NCI-H146 (cell line): ENCODE measurements around the gene MYL7.

Experiments
- DNase-seq: peaks from one replicate; lab custom pipeline; 2025; lab: John Stamatoyannopoulos, UW

MYL7 gene

DNA sequence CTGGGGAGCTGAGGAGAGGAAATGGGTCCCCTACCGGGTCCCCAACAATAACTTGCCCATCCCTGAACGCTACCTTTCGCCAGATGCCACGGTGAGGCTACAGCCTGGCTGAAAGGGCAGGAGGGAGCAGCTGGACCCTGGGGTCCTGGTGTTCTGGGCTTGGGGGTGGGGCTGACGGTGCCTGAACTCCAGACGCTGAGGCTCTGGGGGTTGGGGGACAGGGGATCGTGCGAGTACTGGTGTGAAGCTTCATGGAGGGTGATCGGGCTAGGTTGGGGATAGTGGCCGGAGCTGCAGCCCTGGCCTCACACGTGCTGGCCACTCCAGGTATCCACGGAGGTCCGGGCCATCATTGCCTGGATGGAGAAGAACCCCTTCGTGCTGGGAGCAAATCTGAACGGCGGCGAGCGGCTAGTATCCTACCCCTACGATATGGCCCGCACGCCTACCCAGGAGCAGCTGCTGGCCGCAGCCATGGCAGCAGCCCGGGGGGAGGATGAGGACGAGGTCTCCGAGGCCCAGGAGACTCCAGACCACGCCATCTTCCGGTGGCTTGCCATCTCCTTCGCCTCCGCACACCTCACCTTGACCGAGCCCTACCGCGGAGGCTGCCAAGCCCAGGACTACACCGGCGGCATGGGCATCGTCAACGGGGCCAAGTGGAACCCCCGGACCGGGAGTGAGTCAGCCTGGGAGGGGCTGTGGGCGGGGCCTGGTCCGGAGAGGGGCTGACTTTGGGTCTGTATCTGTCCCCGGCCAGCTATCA lies 28.7 kb downstream of the MYL7 start:
- no peak for DNase-seq

DNA sequence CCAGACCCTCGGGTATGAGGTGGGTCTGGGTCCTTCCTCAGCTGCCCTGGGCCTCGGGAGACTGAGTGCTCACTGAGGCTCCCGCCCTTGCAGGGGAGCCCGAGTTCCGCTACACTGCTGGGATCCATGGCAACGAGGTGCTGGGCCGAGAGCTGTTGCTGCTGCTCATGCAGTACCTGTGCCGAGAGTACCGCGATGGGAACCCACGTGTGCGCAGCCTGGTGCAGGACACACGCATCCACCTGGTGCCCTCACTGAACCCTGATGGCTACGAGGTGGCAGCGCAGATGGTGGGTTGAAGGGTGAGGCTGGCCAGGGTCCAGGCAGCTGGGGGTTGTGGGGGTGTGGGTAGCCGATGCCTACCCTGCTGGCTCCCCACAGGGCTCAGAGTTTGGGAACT lies 29.4 kb downstream of the MYL7 start:
- no peak for DNase-seq

DNA sequence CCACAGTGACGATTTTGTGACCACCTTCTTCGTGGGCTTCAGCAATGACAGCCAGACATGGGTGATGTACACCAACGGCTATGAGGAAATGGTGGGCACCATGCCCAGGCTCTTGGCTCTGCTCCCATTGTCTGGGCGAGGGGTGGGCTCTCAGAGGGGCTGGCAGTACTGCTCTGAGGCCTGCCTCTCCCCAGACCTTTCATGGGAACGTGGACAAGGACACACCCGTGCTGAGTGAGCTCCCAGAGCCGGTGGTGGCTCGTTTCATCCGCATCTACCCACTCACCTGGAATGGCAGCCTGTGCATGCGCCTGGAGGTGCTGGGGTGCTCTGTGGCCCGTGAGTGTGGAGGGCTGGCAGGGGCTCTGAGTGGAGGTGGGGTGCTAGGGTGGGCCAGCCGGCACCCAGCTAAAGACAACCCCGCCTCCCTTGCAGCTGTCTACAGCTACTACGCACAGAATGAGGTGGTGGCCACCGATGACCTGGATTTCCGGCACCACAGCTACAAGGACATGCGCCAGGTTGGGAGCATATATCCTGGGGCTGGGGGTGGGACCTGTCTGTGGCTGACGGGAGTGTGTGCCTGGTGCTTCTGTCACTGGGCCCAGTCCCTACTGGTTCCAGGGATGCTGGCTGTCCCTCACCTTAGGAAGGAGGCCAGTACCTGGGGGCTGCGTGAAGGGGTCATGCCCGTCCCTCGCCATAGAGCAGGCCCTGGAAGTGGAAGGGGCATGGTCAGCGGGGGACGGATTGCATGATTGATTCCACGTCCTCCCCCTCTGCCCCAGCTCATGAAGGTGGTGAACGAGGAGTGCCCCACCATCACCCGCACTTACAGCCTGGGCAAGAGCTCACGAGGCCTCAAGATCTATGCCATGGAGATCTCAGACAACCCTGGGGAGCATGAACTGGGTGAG lies 30.2 kb downstream of the MYL7 start:
- no peak for DNase-seq

DNA sequence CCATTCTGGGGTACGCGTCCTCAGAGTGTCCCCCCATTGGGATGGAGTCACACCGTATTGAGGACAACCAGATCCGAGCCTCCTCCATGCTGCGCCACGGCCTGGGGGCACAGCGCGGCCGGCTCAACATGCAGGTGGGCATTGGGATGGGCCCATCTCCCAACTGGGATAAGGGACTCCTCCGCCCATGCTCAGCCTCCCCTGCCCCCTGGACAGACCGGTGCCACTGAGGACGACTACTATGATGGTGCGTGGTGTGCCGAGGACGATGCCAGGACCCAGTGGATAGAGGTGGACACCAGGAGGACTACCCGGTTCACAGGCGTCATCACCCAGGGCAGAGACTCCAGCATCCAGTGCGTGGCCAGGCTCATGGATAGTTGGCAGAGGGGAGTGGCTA lies 31.1 kb downstream of the MYL7 start:
- no peak for DNase-seq

DNA sequence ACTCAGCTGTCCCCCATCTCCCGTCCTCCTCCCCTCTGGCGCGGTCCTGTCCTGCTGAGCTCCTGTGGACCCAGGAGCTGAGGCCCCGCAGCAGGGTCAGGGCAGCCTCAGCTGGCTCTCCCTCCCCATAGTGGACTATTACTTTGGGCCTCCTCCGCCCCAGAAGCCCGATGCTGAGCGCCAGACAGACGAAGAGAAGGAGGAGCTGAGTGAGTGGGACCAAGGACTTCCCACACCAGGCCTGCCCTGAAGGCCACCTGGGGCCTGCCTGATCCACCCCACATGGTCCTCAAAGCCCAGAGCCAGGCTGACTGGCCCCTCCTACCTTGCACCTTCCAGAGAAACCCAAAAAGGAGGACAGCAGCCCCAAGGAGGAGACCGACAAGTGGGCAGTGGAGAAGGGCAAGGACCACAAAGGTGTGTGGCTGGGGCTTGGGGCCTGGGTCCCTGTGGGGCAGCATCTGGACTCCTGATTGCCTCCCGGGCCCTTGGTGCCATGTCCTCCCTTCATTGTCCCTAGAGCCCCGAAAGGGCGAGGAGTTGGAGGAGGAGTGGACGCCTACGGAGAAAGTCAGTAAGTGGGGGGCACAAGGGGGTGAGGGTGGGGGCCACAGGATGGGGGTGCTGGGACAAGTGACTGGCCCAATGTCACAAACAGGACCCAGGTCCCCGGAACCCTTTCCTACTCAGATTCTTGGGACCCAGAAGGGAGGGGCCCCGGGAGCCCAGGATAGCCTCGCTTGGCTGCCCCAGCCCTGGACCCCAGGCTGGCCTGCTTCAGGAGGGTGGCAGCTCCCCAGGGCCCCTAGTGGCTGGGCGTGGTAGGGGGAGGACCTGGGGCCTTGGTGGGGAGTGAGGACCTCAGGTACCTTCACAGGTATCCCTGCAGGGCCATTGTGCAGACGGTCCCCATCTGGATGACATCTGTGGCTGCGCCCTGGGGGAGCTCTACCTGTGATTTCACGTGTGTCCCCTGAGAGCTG lies 32.1 kb downstream of the MYL7 start:
- no peak for DNase-seq

DNA sequence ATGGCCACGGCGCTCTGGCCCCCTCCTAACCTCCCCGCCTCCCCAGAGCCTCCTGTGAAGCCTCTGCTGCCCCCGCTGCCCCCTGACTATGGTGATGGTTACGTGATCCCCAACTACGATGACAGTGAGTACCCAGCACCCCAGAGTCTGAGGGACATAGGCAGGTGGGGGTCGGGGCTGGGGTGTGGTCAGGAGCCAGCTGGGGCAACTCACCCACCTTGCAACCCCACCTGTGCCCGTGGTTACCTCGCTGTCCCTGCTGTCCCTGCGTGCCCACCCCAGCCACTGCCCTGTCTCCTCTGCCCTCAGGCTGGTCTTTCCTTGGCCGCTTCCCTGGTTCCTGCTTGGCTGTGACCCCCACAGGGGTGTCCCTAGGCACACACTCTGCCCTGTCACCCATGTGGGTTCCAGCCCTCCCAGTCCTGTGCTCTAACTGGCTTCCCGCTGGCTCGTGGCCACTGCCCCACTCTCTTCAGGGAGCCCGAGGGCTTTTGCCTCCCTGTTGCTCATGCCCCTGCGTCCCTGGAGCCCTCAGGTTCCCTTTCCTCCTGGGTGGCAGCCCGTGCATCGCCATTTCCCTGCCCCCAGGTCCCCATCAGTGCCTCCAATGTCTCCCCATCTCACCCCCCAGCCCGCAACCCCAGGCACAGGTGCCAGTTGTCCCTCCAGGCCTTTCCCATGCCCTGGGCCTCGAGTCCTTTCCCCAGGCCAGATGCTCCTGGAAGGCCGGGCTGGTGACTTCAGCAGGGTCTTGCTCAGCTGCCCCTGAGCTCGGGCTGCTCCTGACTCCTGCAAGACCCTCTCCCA lies 33.0 kb downstream of the MYL7 start:
- no peak for DNase-seq

DNA sequence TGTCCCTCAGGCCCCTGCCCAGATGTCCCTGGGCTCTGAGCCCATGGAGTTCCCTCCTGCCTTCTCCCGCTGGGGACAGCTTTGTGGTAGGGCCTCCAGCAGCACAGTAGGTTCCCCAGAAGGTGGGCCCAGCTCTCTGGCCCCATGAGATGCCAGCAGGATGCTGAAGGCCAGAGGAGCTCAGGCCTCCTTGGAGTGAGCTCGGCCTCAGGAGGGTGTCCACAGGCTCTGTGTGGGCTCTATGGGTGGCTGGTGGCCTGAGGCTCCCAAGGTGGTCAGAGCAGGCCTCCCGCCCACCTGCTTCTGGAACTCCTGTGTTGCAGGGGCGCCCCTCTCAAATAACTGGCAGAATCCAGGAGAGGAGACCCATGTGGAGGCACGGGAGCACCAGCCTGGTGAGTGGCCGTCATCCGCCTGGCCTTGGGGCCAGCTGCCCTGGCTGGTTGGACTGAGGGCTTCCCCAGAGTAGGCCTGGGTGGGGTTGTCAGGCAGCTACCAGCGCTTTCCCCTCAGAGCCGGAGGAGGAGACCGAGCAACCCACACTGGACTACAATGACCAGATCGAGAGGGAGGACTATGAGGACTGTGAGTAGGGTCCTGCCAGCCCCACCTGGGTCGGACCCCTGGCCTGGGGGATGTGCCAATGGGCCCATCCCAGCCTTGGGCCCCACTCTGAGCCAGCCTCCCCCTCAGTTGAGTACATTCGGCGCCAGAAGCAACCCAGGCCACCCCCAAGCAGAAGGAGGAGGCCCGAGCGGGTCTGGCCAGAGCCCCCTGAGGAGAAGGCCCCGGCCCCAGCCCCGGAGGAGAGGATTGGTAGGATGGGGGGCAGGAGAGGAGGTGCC lies 33.8 kb downstream of the MYL7 start:
- DNase-seq = no peak

DNA sequence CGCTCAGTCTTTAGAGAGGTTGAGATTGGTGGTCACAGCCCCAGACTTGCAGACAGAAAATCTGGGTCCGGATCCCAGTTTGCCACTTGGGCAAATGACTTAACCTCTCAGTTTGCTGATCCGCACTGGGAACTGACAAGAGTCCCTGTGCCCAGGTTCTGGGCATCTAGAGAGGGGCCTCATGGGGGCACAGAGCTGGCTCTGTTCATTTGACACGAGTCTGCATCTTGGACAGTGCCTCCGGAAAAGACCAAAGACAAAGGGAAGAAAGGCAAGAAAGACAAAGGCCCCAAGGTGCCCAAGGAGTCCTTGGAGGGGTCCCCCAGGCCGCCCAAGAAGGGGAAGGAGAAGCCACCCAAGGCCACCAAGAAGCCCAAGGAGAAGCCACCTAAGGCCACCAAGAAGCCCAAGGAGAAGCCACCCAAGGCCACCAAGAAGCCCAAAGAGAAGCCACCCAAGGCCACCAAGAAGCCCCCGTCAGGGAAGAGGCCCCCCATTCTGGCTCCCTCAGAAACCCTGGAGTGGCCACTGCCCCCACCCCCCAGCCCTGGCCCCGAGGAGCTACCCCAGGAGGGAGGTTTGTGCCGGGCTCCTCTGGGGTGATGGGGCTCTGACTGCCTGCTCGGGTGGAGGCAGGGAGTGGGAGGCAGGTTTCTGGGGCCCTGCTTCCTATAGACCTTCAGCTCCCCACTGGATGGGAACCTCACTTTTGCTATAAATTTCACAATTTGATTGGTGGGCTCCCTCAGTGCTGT lies 34.6 kb downstream of the MYL7 start:
- DNase-seq = no peak

DNA sequence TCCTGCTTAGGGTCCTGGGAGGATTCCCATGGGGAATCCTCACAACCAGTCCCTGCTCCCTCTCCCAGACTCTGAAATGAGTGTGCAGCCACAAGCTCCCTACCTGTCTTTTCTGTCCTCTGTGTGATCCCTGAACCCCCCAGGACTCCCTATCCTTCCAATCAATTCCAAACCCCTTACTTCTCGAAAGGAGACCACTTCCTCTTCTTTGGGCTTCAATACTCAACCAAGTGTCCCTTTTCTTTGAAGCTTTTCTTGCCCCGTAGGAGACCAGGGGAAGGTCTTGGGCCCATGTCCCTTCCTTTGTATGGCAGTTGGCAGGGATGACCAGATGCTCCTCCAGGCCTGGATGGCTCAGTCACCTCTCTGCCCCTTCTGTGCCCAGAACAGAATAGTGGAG lies 35.3 kb downstream of the MYL7 start:
- no peak for DNase-seq

DNA sequence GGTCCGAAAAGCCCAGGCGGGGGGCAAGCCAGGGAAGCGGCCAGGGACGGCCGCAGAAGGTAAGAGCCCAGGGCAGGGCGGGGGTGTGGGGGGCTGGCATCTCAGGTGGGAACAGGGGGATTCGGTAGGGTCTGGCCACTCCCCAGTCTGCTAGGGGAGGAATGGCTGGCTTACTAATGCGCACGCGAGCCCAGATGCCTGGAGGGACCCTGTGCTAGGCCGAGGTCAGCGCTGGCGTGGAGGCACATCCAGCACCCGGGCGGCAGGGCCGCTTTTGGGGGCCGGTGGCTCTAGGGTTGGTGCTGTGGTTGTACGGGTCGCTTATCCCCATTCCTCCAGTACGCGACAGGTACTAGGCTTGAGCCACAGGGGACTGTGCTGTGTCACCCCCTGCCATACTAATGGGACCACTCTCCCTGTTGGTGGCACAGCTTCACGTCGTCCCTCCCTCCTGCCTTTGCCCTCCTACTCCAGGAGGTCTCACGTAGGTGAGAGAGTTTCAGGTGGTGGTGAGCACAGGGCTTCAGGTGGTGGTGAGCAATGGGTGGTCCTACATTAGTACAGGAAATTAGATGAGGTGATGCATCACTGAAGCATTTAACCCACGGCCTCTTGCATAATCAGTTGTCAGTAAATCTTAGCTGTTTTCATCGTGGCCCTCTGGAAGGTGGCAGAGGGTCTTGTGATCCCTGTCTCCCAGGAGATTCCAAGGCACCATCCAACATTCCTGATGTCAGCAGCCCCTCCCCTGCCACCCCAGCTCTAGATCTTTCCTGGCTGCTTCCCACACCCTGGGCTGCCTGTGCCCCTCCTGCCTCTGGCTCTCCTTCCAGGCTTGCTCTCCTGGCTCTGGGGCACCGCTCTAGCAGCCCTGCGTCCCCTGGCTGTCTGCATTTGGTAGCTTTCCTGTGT lies 36.0 kb downstream of the MYL7 start:
- DNase-seq = no peak

DNA sequence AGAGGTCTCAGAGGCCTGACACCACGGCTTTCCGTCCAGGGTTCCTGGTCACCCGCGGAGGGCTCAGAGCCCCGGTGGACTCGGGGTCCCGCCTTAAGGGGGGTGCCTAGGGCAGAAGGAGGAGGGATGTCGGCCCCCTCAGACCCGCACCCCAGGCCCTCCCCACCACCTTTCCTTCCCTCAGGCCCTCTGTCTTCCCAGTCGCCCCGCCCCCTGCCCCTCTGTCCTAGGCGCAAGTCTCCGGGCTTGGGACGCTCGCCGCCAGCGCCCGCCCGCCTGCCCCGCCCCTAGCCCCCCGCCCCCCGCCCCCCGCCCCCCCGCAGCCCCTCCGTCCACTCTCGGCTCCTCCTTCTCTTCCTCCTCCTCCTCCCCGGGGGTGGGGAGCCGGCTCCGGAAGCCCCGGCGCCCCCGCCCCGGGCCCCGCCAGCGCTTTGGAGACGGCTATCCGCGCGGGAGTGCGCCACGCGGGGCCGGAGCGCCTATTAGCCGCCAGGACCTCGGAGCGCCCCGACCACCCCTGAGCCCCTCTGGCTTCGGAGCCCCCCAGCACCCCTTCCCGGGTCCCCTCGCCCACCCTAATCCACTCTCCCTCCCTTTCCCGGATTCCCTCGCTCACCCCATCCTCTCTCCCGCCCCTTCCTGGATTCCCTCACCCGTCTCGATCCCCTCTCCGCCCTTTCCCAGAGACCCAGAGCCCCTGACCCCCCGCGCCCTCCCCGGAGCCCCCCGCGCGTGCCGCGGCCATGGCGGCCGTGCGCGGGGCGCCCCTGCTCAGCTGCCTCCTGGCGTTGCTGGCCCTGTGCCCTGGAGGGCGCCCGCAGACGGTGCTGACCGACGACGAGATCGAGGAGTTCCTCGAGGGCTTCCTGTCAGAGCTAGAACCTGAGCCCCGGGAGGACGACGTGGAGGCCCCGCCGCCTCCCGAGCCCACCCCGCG lies 36.9 kb downstream of the MYL7 start, which contains the start of gene AEBP1:
Gene AEBP1 (plus strand): TSS at position 423 of the 937 bp plus-strand sequence. CDS start 321 bp downstream, at position 744.
- DNase-seq = peak; percentile 59

DNA sequence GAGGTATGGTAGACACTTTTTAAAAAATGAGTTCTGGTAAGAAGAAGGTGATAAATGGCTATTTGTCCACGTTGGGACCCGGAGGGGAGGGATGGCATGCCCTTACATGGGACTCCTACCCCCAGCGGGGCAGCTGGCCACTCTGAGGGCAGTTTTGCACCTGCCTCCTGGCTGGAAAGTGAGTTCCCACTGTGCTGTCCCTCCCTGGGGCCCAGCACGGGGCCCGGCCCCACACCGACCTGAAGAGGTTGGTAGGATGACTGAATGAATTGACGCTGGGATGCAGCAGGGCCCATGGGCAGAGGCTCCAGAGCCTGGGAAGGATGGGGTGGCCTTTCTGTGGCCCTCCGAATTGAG lies 37.6 kb downstream of the MYL7 start:
- DNase-seq = peak; percentile 31

DNA sequence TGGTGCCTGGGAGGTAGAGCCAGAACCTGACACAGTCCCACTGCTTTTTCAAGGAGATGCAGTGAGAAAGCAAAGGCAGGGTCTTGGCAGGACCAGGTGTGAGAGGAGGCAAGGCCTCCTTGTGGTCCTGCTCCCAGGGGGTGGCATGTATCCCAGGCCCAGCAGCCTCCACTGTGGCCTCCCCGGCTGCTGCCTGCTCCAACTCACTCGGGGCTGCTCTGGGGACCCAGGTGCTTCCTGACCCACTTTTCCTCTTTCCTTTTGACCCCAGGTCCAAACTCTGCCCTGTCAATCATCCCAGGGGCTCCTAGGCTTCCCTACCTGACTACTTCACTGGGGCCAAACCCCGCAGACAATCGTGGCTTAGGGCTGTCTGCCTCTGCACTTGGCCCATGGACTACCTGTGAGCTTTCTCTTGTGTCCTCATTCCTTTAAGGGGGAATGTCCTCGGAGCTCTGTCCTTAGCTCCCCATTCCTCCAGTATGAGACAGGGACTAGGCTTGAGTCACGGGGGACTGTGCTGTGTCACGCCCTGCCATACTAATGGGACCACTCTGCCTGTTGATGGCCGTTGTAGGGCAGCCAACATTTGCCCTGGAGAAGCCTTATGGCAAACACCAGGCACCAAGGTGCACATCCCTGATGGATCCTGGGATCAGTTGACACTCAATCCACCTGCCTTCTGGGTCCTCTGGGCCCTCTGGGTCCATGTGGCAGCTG lies 38.1 kb downstream of the MYL7 start:
- DNase-seq = no peak

DNA sequence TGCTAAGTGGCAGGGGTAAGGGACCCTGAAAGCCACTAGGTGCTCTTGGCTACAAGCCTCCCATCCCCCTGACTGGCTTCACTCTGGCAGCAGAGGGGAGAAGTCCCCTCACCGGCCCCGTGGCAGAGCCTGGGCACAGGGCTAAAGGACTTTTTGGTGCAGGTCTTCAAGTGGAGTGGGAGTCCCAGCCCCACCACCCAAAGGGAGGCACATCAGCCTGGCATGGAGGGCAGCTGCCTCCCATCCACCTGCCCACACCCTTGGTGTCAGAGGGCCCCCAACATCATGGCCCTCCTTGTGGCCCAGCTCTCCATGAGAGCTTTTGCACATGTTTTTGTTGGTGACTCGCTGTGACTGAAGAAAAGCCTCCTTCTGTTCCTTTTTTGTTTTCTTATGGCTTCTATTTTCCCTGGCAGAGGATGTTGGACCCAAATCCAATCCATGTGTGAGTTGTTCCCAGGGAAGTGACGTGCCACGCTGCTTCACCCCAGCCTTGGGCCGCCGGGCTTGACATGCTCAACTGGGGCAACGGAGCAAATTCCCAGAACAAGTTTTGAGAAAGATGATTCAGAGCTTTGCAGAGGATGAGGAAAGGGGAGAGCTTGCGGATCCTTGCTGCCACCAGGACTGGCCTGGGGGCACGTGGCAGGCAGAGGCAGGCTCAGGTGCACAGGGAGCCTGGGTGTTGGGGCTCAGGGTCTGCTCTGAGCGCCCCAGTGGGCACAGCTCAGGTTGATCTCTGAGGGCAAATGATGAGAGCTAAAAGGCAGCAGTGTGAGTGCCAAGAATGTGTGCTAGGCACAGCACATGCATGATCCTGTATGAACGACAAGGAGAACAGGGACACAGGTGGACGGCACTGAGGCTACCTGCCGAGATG lies 38.9 kb downstream of the MYL7 start:
- DNase-seq = no peak

DNA sequence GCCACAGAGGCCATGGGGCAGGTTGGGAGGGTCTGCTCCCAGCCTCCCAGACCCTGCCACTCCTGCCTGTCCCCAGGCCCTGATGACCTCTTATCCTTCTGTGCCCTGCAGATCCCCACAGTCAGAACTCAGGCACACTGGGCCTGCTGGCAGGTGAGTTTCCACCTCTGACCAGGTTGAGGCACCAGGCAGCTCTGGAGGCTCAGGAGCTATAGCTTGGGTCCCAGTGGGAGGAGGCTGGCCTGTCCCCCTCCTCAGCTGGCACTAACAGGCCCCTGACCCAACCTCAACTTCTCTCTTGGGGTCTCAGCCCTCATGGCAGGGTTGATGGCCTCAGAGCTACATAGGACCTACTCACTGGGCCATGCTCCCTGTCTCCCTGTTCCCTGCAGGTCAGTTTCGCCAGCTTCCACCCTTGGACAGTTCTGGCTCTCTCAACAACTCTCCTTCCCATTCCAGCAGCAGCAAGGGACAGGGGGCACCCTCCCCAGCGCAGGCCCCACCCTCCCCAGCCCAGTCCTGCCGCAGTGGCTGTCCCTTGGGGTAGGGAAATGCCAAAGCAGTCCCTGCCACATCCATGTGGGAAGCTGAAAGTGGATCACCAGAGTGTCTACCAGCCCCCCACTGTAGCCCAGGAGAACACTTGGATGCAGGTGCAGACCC lies 39.7 kb downstream of the MYL7 start:
- no peak for DNase-seq
